Frontal cortex (tissue), 4 donors: ENCODE data around the gene MYO1A. TPM values are rescaled to one million over a fixed set of nuclear protein-coding genes. Genes with fewer than 3 reads are reported as not detected.
"Not testable (repeated sequence)": the region's sequence is repeated elsewhere in the genome, so short reads cannot be mapped to it uniquely, and the experiment has no call there.

ENCODE experiments used
- DNase-seq, 2 donors: peaks; one replicate each; pipeline ENCODE4 v3.0.0; 2012; ENCODE audit warnings: low spot score in 2 of 2
- FAIRE-seq: peaks from 2 replicates; lab custom pipeline; 2012; peaks lifted over from hg19 to GRCh38; lab: Jason Lieb, UNC
- total RNA-seq: library from RNA; depleted of rRNA; stranded (reverse); fragments of >200 nt; gene quantifications from one replicate; pipeline ENCODE4 v1.2.3, GENCODE V29; 2014
- donor health status: control.
- donor health status: control.
- donor health status: control.

The MYO1A gene
- total RNA-seq, 1 donor from 2014 or later, result not detected

GRCh38 chr12:57053146-57053545, 3.2 kb upstream of the MYO1A start:
- FAIRE-seq, DNase-seq: not testable (repeated sequence)

- DNase-seq (no peak), FAIRE-seq (no peak)
These were observed 1.1 kb upstream of the MYO1A start for GRCh38 chr12:57051011-57051410.

- FAIRE-seq (no peak), DNase-seq (no peak)
These were observed 846 bp downstream of the MYO1A start for GRCh38 chr12:57049119-57049446.

- DNase-seq (no peak), FAIRE-seq (no peak)
These were observed 1.4 kb downstream of the MYO1A start for GRCh38 chr12:57048423-57049118.

GRCh38 chr12:57047981-57048380, 1.9 kb downstream of the MYO1A start:
- DNase-seq (no peak), FAIRE-seq (no peak)

GRCh38 chr12:57046947-57047890, 2.7 kb downstream of the MYO1A start:
- no peak for DNase-seq
- no peak for FAIRE-seq

GRCh38 chr12:57046086-57046791, 3.7 kb downstream of the MYO1A start:
- DNase-seq (no peak), FAIRE-seq (no peak)

- FAIRE-seq (no peak), DNase-seq (no peak)
These were observed 5.0 kb downstream of the MYO1A start for GRCh38 chr12:57044889-57045288.

GRCh38 chr12:57044468-57044867, 5.5 kb downstream of the MYO1A start:
- no peak for DNase-seq
- FAIRE-seq, result no peak

GRCh38 chr12:57042695-57043094, 7.2 kb downstream of the MYO1A start:
- DNase-seq (no peak), FAIRE-seq (no peak)

GRCh38 chr12:57040750-57041149, 9.2 kb downstream of the MYO1A start:
- no peak for DNase-seq
- FAIRE-seq, result no peak

- FAIRE-seq, result no peak
- no peak for DNase-seq
These were observed 9.7 kb downstream of the MYO1A start for GRCh38 chr12:57040211-57040610.

GRCh38 chr12:57039016-57039798, 10.7 kb downstream of the MYO1A start:
- FAIRE-seq (no peak), DNase-seq (no peak)

- no peak for FAIRE-seq
- DNase-seq, result no peak
These were observed 12.7 kb downstream of the MYO1A start for GRCh38 chr12:57037264-57037663.

- FAIRE-seq, result no peak
These were observed 16.5 kb downstream of the MYO1A start for GRCh38 chr12:57033431-57033830.

GRCh38 chr12:57031789-57032188, 18.1 kb downstream of the MYO1A start:
- FAIRE-seq, result no peak
- DNase-seq, result no peak

More at GRCh38 chr12:57033431-57033830, 16.5 kb downstream of the MYO1A start:
- DNase-seq, result no peak

GRCh38 chr12:57031138-57031725, 18.7 kb downstream of the MYO1A start:
- FAIRE-seq, result no peak
- DNase-seq, result no peak

- no peak for DNase-seq
- FAIRE-seq, result no peak
These were observed 20.5 kb downstream of the MYO1A start for GRCh38 chr12:57029457-57029856.

GRCh38 chr12:57027805-57028153, 22.1 kb downstream of the MYO1A start:
- DNase-seq (no peak), FAIRE-seq (no peak)
